K562 (cell line): Measurements from ENCODE around the gene BAHD1. TPM values are rescaled to one million over a fixed set of nuclear protein-coding genes. Genes with fewer than 3 reads are reported as not detected.

Experiments used
- ATAC-seq: fragments of 200-7000 bp; cut with Tn5 transposase; 3 replicates; pipeline ENCODE4 v1.9.1; 2020; ENCODE audit warnings: moderate library complexity
- BruUV-seq: library from RNA; stranded (reverse); fragments of 400-500 nt; replicated peaks from 2 replicates; lab custom pipeline; 2021; lab: Mats Ljungman, UMichigan
- CTCF ChIA-PET: fragments of 300-600 bp; formaldehyde crosslinking; extraction: SDS; loops from one replicate; lab custom pipeline; 2021; ENCODE audit warnings: low intra/inter-chr PET ratio; lab: Yijun Ruan, JAX
- POLR2A ChIA-PET: fragments of 300-600, 350-650 bp; sonication (Branson Sonifier 250); formaldehyde crosslinking; extraction: SDS; loops from one replicate; lab custom pipeline; 2021; ENCODE audit warnings: antibody characterized with exemption, inconsistent platforms; lab: Yijun Ruan, JAX
- DNase-seq, 4 experiments: peaks; one replicate each; pipeline versions ENCODE4 v3.0.0 to v3.0.0-alpha.2; 2011 to 2018; ENCODE audit warnings: low spot score in 3 of 4, mixed read lengths in 3 of 4; ENCODE audit errors: extremely low read depth in 1 of 4
- FAIRE-seq: peaks from 2 replicates; lab custom pipeline; 2011; peaks lifted over from hg19 to GRCh38; lab: Jason Lieb, UNC
- H2AFZ ChIP-seq: 2 replicates; pipeline ENCODE4 v1.6.0; 2011; ENCODE audit warnings: low read depth, low read length, control low read depth, inconsistent platforms
- H3K27ac ChIP-seq: fragments of 200-600 bp; 3 replicates; pipeline ENCODE4 v1.8.0; 2011; ENCODE audit warnings: low read depth, mild to moderate bottlenecking, control low read depth, inconsistent platforms, low read length, moderate library complexity, mixed read lengths; ENCODE audit errors: extremely low read depth
- H3K27me3 ChIP-seq, 2 experiments: fragments of 300-600 bp in 1 of 2; 2 replicates in 1 of 2; 3 replicates in 1 of 2; pipeline versions ENCODE4 v1.6.0 to v1.8.0; 2011; ENCODE audit warnings: inconsistent platforms in 2 of 2, low read length in 2 of 2, mild to moderate bottlenecking in 1 of 2, mixed read lengths in 1 of 2, moderate library complexity in 1 of 2; ENCODE audit not compliant: control insufficient read depth in 2 of 2, insufficient read depth in 2 of 2
- H3K36me3 ChIP-seq: fragments of 300-600 bp; 3 replicates; pipeline ENCODE4 v1.8.0; 2011; ENCODE audit warnings: mild to moderate bottlenecking, low read length, inconsistent platforms; ENCODE audit not compliant: control insufficient read depth, insufficient read depth
- H3K4me1 ChIP-seq, 2 experiments: fragments of 200-600 bp in 1 of 2; replicated peaks in 1 of 2; 2 replicates in 1 of 2; 3 replicates in 1 of 2; pipeline versions ENCODE4 v1.5.1 to v1.8.0; 2011; ENCODE audit warnings: inconsistent platforms in 2 of 2, low read length in 2 of 2, mild to moderate bottlenecking in 1 of 2, mixed read lengths in 1 of 2, moderate library complexity in 1 of 2; ENCODE audit not compliant: control insufficient read depth in 2 of 2, insufficient read depth in 2 of 2
- H3K4me2 ChIP-seq: 2 replicates; pipeline ENCODE4 v1.6.1; 2011; ENCODE audit warnings: low read length, control low read depth, inconsistent platforms, mixed read lengths; ENCODE audit not compliant: insufficient read depth
- H3K4me3 ChIP-seq: fragments of 200-600 bp; sonication (generic), shearing (Covaris generic); 2 replicates; pipeline ENCODE4 v1.5.1; 2016; ENCODE audit warnings: control low read depth, inconsistent platforms
- H3K79me2 ChIP-seq: fragments of 200-600 bp; 3 replicates; pipeline ENCODE4 v1.8.0; 2011; ENCODE audit warnings: low read length, inconsistent platforms; ENCODE audit not compliant: control insufficient read depth, insufficient read depth
- H3K9ac ChIP-seq, 2 experiments: 2 replicates each; pipeline versions ENCODE4 v1.6.0 to v1.6.1; 2011; ENCODE audit warnings: low read depth in 2 of 2, low read length in 2 of 2, control low read depth in 1 of 2, inconsistent platforms in 1 of 2, mild to moderate bottlenecking in 1 of 2, mixed read lengths in 1 of 2; ENCODE audit not compliant: insufficient read depth in 1 of 2
- H3K9me1 ChIP-seq: one replicate; pipeline ENCODE4 v1.6.0; 2011; ENCODE audit warnings: inconsistent platforms, mild to moderate bottlenecking, low read length, moderate library complexity; ENCODE audit not compliant: control insufficient read depth, insufficient read depth
- H3K9me3 ChIP-seq: replicated peaks from 2 replicates; pipeline ENCODE4 v1.5.1; 2011; ENCODE audit warnings: low read depth, low read length, inconsistent platforms; ENCODE audit not compliant: control insufficient read depth, insufficient read depth
- H4K20me1 ChIP-seq: replicated peaks from 2 replicates; pipeline ENCODE4 v1.6.1; 2011; ENCODE audit warnings: low read length, inconsistent platforms, mixed read lengths; ENCODE audit not compliant: control insufficient read depth, insufficient read depth
- AFF4 ChIP-seq: sonication (generic); formaldehyde crosslinking; IDR thresholded peaks from 2 replicates; pipeline ENCODE4 v1.8.0; 2023; ENCODE audit warnings: mild to moderate bottlenecking, missing genetic modification reagents
- CHCHD3 ChIP-seq: fragments of 250-450 bp; sonication (Bioruptor Pico); IDR thresholded peaks from 2 replicates; pipeline ENCODE4 v2.1.2; 2022; ENCODE audit warnings: mild to moderate bottlenecking
- E2F3 ChIP-seq: fragments of 250-450 bp; sonication (Bioruptor Pico); IDR thresholded peaks from 2 replicates; pipeline ENCODE4 v1.4.0; 2020; ENCODE audit warnings: mild to moderate bottlenecking
- GATAD2A ChIP-seq: fragments of 450-650 bp; IDR thresholded peaks from 2 replicates; pipeline ENCODE4 v1.6.1; 2017
- JUND ChIP-seq, 2 experiments: IDR thresholded peaks; 2 replicates in 1 of 2; 3 replicates in 1 of 2; pipeline ENCODE4 v1.6.1; 2011; ENCODE audit warnings: borderline replicate concordance in 2 of 2, low read depth in 2 of 2, low read length in 2 of 2, improper control_type of control experiment in 1 of 2, missing biosample characterization in 1 of 2, missing genetic modification characterization in 1 of 2, missing genetic modification reagents in 1 of 2
- KDM1A ChIP-seq, 2 experiments: fragments of 450-650 bp; IDR thresholded peaks; 2 replicates each; pipeline ENCODE4 v1.6.1; 2016; ENCODE audit warnings: mild to moderate bottlenecking in 2 of 2
- L3MBTL2 ChIP-seq: fragments of 450-650 bp; IDR thresholded peaks from 2 replicates; pipeline ENCODE4 v1.6.1; 2016; ENCODE audit warnings: mild to moderate bottlenecking, moderate library complexity
- MCM7 ChIP-seq, 2 experiments: fragments of 450-650 bp; IDR thresholded peaks; 2 replicates each; pipeline ENCODE4 v1.6.1; 2016 to 2018
- NCOA1 ChIP-seq: fragments of 450-650 bp; IDR thresholded peaks from 2 replicates; pipeline ENCODE4 v1.6.1; 2016; ENCODE audit warnings: low read depth
- NFIX ChIP-seq: fragments of 250-450 bp; sonication (Bioruptor Pico); IDR thresholded peaks from 2 replicates; pipeline ENCODE4 v1.4.0; 2020; ENCODE audit warnings: low read depth, mild to moderate bottlenecking, moderate library complexity
- SIN3B ChIP-seq: fragments of 450-650 bp; IDR thresholded peaks from 2 replicates; pipeline ENCODE4 v1.6.1; 2017; ENCODE audit warnings: low read depth, mild to moderate bottlenecking, moderate library complexity
- SIRT6 ChIP-seq: IDR thresholded peaks from one replicate; pipeline ENCODE4 v1.6.1; 2012; ENCODE audit warnings: low read depth, mild to moderate bottlenecking, control low read depth, inconsistent platforms, low read length, moderate library complexity
- SMARCB1 ChIP-seq: IDR thresholded peaks from 2 replicates; pipeline ENCODE4 v1.6.1; 2011; ENCODE audit warnings: improper control_type of control experiment, low read depth; ENCODE audit not compliant: insufficient read length
- TCF7L2 ChIP-seq: fragments of 150-350 bp; IDR thresholded peaks from 2 replicates; pipeline ENCODE4 v1.6.1; 2016; ENCODE audit warnings: low read depth, mild to moderate bottlenecking, low read length, moderate library complexity
- THRAP3 ChIP-seq: fragments of 450-650 bp; IDR thresholded peaks from 2 replicates; pipeline ENCODE4 v1.6.1; 2016; ENCODE audit warnings: mild to moderate bottlenecking, inconsistent platforms, borderline replicate concordance
- ZC3H11A ChIP-seq: IDR thresholded peaks from 2 replicates; pipeline ENCODE4 v1.6.1; 2012; ENCODE audit warnings: low read depth, low read length, improper control_type of control experiment
- ZC3H8 ChIP-seq: fragments of 450-650 bp; IDR thresholded peaks from 2 replicates; pipeline ENCODE4 v1.6.1; 2017
- ZNF124 ChIP-seq: sonication (generic); formaldehyde crosslinking; IDR thresholded peaks from 2 replicates; pipeline ENCODE4 v1.8.1; 2022; ENCODE audit warnings: missing genetic modification reagents
- ZNF384 ChIP-seq: IDR thresholded peaks from 2 replicates; pipeline ENCODE4 v1.6.1; 2012; ENCODE audit warnings: low read depth, low read length, improper control_type of control experiment
- WGBS: fragments of 100-300 bp; shearing (Covaris generic); methylation state at CpG from one replicate; pipeline ENCODE4 v1.1.6; 2016; ENCODE audit warnings: low coverage, mixed read lengths; ENCODE audit not compliant: insufficient coverage; ENCODE audit errors: missing lambda C conversion rate; 5-methylcytosine and 5-hydroxymethylcytosine counted together
- in situ Hi-C: fragments of 300-500 bp; cut with MboI; formaldehyde crosslinking; loops from 4 replicates; pipeline ENCODE4 v1.15.0; 2018; ENCODE audit warnings: inconsistent platforms, mixed read lengths
- intact Hi-C: fragments of 100-400 bp; cut with micrococcal nuclease; formaldehyde crosslinking; loops from 2 replicates; pipeline ENCODE4 v1.14.2; 2022
- polyA plus RNA-seq, 8 experiments: library from polyadenylated mRNA; depleted of rRNA in 4 of 8; stranded (reverse) in 5 of 8; unstranded in 3 of 8; fragments of >200 nt; fragmentation: Nextera tagmentation in 2 of 8; fragmentation: Illumina TruSeq in 1 of 8; extraction: Ambion mirVana in 2 of 8; extraction: Trizol in 1 of 8; gene quantifications; 2 replicates each; pipeline versions ENCODE4 v1.2.1 to v1.2.3, GENCODE V29; 2011 to 2014; ENCODE audit warnings: inconsistent platforms in 1 of 8, missing spikeins in 1 of 8
- total RNA-seq, 7 experiments: library from RNA; depleted of rRNA in 6 of 7; stranded (reverse); fragments of >200 nt in 6 of 7; fragmentation: Illumina TruSeq in 2 of 7; extraction: Trizol in 2 of 7; gene quantifications; 2 replicates each; pipeline versions ENCODE4 v1.2.1 to v1.2.3, GENCODE V29; 2011 to 2021; ENCODE audit warnings: low replicate concordance in 1 of 7
- TF ChIP-seq, protein P1 (sequence below): fragments of 450-650 bp; conservative IDR thresholded peaks from 2 replicates; pipeline ENCODE4 v1.6.1; 2016; ENCODE audit warnings: missing genetic modification characterization, low read depth, mild to moderate bottlenecking, missing compliant biosample characterization, moderate library complexity

Gene BAHD1
- total and polyA plus RNA-seq, 9 of the 15 experiments (the other 6 are each of a cell fraction or from before 2014, with no cell fraction given), result 0.55 to 38.5 (median 11.5) TPM

GRCh38 chr15:40398413-40398873, 42.3 kb upstream of the BAHD1 start:
- CTCF ChIA-PET, result no interaction called here
- no peak for DNase-seq

More at GRCh38 chr15:40398413-40398873, 42.3 kb upstream of the BAHD1 start:
- no peak overlapping the region for H3K9ac ChIP-seq
- no peaks in the 10 kb centered on the region for H3K9me1 ChIP-seq
- H3K9me3 ChIP-seq, result no peaks in the 10 kb centered on the region
- no TSS peak for BruUV-seq
- no peak; the same call in 2 of the 3 replicates for ATAC-seq
- FAIRE-seq, result no peak
- H2AFZ ChIP-seq, result no peak overlapping the region
- POLR2A ChIA-PET, result interaction anchor here (0.6 to 1.9 kb wide), 7 partner anchors 9 to 339 kb away, joined by 3 to 11 read pairs (median 4); no protein-coding TSS in a partner anchor
- no peak overlapping the region for H3K27ac ChIP-seq
- no peak for TF ChIP-seq MCM7 (IDR thresholded peaks at IDR 0.05)
- TF ChIP-seq NCOA1, result no peak
- TF ChIP-seq KDM1A (IDR thresholded peaks at IDR 0.05), result no peak
- no peak for TF ChIP-seq SIRT6
- TF ChIP-seq L3MBTL2, result no peak
- TF ChIP-seq TCF7L2, result no peak
- TF ChIP-seq E2F3 (CRISPR knock-in tag), result no peak
- TF ChIP-seq CHCHD3 (CRISPR knock-in tag), result no peak
- no peak for TF ChIP-seq ZNF384
- TF ChIP-seq AFF4 (CRISPR knock-in tag), result no peak
- TF ChIP-seq, protein P1, sequence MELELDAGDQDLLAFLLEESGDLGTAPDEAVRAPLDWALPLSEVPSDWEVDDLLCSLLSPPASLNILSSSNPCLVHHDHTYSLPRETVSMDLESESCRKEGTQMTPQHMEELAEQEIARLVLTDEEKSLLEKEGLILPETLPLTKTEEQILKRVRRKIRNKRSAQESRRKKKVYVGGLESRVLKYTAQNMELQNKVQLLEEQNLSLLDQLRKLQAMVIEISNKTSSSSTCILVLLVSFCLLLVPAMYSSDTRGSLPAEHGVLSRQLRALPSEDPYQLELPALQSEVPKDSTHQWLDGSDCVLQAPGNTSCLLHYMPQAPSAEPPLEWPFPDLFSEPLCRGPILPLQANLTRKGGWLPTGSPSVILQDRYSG (tag), result no peak
- TF ChIP-seq GATAD2A, result no peak
- no peak for TF ChIP-seq ZC3H11A
- no peak for TF ChIP-seq ZNF124 (CRISPR knock-in tag)
- no peak for TF ChIP-seq SIN3B
- no peak for TF ChIP-seq SMARCB1
- TF ChIP-seq ZC3H8, result no peak
- no peak for TF ChIP-seq JUND (IDR thresholded peaks at IDR 0.05; ENCODE audit: borderline replicate concordance, low read depth, low read length)
- TF ChIP-seq JUND (tag; IDR thresholded peaks at IDR 0.05; ENCODE audit: borderline replicate concordance, low read depth, low read length), result no peak
- no peak for TF ChIP-seq THRAP3
- TF ChIP-seq NFIX (CRISPR knock-in tag), result no peak
- TF ChIP-seq, all 486 proteins: peak for 0
- H4K20me1 ChIP-seq, result no peaks in the 10 kb centered on the region
- no peaks in the 10 kb centered on the region for H3K27me3 ChIP-seq
- no peaks in the 10 kb centered on the region for H3K4me1 ChIP-seq
- H3K4me2 ChIP-seq, result no peak overlapping the region
- WGBS, result 25% methylated on average over 4 of the region's 4 CpGs
- H3K79me2 ChIP-seq, result no peaks in the 10 kb centered on the region
- intact Hi-C loops, result no loop called here
- in situ Hi-C loops, result no loop called here
- peaks cover 10% of the 10 kb centered on the region for H3K36me3 ChIP-seq
- H3K4me3 ChIP-seq, result no peak overlapping the region
